HG02678 (cell line): ENCODE measurements around the gene CEP164.

Experiments
- ATAC-seq: cut with Tn5 transposase; IDR thresholded peaks from one replicate; pipeline ENCODE4 v1.9.1; 2021; ENCODE audit warnings: mild to moderate bottlenecking, moderate library complexity; ENCODE audit not compliant: unreplicated experiment

The CEP164 gene

GRCh38 chr11:117457835-117458234 is 130.2 kb downstream of the CEP164 start:
- no peak for ATAC-seq

- peak; percentile 56 for ATAC-seq
These were observed 130.8 kb downstream of the CEP164 start for GRCh38 chr11:117458275-117459122.

- no peak for ATAC-seq
These were observed 131.7 kb downstream of the CEP164 start for GRCh38 chr11:117459123-117459978.

- ATAC-seq: no peak
These were observed 132.3 kb downstream of the CEP164 start for GRCh38 chr11:117459979-117460300.

- ATAC-seq: no peak
These were observed 133.9 kb downstream of the CEP164 start for GRCh38 chr11:117461396-117462182.

- no peak for ATAC-seq
These were observed 134.7 kb downstream of the CEP164 start for GRCh38 chr11:117462183-117462863.

- no peak for ATAC-seq
These were observed 135.2 kb downstream of the CEP164 start for GRCh38 chr11:117462864-117463247.
